A673 (cell line): Measurements from ENCODE around the gene BTN3A1.

ENCODE experiments used
- EZH2 ChIP-seq: fragments of 200-600 bp; sonication (generic); IDR thresholded peaks from 2 replicates; pipeline ENCODE4 v1.6.1; 2017; ENCODE audit warnings: borderline replicate concordance, low read depth, mild to moderate bottlenecking, mixed read lengths, antibody characterized with exemption, low read length; ENCODE audit not compliant: poor library complexity, severe bottlenecking
- TF ChIP-seq, protein P1 (sequence below): fragments of 300-800, 200-600 bp; sonication (generic); conservative IDR thresholded peaks from 2 replicates; pipeline ENCODE4 v1.5.1; 2017; ENCODE audit warnings: low read depth, mild to moderate bottlenecking, antibody characterized with exemption, low read length, moderate library complexity, mixed read lengths

DNA sequence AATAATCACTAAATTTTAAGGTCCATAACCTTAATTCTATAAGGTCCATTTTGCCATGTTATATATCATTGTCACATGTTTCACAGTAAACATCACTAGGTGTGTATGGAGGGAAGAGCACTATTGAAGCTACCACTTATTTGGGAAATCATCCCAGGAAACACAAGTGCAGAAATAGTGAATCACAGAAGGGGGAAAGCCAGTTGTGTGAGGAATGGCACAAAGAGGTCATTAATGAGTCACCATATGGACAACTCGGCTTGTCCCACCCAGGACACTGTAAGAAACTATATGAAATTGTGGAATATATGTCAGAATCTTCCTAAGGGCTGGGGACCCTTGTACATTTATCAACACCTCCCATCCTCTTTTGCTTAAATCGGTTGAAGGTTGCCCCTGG lies 13.7 kb downstream of the BTN3A1 start:
- TF ChIP-seq, protein P1, sequence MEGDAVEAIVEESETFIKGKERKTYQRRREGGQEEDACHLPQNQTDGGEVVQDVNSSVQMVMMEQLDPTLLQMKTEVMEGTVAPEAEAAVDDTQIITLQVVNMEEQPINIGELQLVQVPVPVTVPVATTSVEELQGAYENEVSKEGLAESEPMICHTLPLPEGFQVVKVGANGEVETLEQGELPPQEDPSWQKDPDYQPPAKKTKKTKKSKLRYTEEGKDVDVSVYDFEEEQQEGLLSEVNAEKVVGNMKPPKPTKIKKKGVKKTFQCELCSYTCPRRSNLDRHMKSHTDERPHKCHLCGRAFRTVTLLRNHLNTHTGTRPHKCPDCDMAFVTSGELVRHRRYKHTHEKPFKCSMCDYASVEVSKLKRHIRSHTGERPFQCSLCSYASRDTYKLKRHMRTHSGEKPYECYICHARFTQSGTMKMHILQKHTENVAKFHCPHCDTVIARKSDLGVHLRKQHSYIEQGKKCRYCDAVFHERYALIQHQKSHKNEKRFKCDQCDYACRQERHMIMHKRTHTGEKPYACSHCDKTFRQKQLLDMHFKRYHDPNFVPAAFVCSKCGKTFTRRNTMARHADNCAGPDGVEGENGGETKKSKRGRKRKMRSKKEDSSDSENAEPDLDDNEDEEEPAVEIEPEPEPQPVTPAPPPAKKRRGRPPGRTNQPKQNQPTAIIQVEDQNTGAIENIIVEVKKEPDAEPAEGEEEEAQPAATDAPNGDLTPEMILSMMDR, result no peak
- no peak for TF ChIP-seq EZH2
